ENCODE data around the gene INSIG1.

The INSIG1 gene

GRCh38 chr7:155344618-155345433 lies 47.1 kb downstream of the INSIG1 start:
- TF ChIP-seq, protein P1, sequence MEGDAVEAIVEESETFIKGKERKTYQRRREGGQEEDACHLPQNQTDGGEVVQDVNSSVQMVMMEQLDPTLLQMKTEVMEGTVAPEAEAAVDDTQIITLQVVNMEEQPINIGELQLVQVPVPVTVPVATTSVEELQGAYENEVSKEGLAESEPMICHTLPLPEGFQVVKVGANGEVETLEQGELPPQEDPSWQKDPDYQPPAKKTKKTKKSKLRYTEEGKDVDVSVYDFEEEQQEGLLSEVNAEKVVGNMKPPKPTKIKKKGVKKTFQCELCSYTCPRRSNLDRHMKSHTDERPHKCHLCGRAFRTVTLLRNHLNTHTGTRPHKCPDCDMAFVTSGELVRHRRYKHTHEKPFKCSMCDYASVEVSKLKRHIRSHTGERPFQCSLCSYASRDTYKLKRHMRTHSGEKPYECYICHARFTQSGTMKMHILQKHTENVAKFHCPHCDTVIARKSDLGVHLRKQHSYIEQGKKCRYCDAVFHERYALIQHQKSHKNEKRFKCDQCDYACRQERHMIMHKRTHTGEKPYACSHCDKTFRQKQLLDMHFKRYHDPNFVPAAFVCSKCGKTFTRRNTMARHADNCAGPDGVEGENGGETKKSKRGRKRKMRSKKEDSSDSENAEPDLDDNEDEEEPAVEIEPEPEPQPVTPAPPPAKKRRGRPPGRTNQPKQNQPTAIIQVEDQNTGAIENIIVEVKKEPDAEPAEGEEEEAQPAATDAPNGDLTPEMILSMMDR (IDR thresholded peaks at IDR 0.05; ENCODE audit: low read depth, low read length, missing control alignments), result peak; percentile 73
- DNase-seq (ENCODE audit: extremely low read depth, low read depth), result peak; percentile 37
- H3K4me3 ChIP-seq (replicated peaks; ENCODE audit: low read depth, low read length), result peak overlapping the region; percentile 25

DNA sequence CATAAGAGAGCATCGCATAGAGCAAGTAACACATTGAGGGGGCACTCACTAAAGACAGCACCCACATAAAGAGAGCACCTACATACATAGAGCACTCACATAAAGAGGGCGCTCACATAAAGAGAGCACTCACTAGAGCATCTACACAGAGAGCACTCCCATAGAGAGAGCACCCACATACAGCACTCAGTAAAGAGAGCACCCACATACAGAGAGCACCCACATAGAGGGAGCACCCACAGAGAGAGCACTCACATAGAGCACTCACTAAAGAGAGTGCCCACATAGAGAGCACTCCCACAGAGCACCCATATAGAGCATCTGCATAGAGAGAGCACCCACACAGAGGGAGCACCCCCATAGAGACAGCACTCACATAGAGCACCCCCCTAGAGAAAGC lies 47.8 kb downstream of the INSIG1 start:
- H3K4me3 ChIP-seq (replicated peaks; ENCODE audit: low read depth, low read length), result no peak overlapping the region
- DNase-seq (ENCODE audit: extremely low read depth, low read depth), result no peak
- TF ChIP-seq, protein P1 (IDR thresholded peaks at IDR 0.05; ENCODE audit: low read depth, low read length, missing control alignments), result no peak

GRCh38 chr7:155346285-155346684 lies 48.6 kb downstream of the INSIG1 start:
- DNase-seq (ENCODE audit: extremely low read depth, low read depth), result no peak
- no peak overlapping the region for H3K4me3 ChIP-seq (replicated peaks; ENCODE audit: low read depth, low read length)

DNA sequence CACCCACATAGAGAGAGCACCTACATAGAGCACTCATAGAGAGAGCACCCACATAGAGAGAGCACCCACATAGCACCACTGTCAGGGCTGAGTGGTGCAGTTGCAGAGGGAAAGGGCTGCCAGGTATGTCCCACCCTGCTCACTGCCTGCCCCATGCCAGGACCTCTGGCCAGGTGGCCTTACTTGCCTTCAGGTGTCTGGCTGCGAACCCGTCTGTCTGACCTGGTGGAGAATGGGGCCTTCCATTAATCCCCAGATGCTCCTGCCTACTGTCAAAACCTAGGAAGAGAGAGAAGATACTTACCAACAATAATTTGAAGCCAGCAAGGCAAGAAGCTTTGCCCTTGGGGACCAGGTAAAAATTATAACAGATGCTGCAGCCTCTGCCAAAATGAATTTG lies 51.1 kb downstream of the INSIG1 start:
- no peak for DNase-seq (ENCODE audit: extremely low read depth, low read depth)
- H3K4me3 ChIP-seq (replicated peaks; ENCODE audit: low read depth, low read length), result no peak overlapping the region
- TF ChIP-seq, protein P1 (IDR thresholded peaks at IDR 0.05; ENCODE audit: low read depth, low read length, missing control alignments), result no peak

More at GRCh38 chr7:155346285-155346684, 48.6 kb downstream of the INSIG1 start:
- TF ChIP-seq, protein P1 (IDR thresholded peaks at IDR 0.05; ENCODE audit: low read depth, low read length, missing control alignments), result no peak

DNA sequence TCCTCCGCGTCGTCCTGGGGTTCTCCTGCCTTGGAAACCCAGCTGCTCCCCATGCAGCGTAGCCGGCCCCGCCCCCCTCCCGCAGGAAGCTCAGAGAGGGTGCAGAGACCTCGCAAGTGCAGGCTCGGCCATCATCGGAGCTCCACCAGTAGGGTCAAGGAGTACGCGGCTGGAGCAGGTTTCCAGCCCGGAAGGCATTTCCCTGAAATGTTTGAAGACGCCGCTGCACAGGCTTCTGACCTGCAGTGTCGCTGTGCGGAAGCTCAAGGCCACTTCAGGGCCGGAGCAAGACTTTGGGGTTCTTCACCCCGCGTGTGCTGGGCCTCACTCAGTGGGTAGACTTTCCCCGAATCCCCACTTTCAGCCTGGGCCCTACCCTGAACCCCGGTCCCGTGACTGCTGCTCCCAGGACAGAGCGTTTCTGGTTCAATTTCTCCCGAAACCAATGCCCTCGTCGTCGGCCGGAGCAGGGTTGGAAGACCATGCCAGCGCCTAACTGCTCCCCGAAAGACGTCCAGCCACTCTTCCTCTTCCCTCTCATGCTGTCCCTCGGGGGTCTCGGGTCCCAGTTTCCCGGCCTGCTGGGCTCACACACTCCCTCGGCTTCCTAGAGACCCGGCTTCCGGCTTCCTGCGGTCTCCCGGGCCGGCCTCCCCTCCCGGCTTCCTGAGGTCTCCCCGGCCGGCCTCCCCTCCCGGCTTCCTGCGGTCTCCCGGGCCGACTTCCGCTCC lies 52.1 kb downstream of the INSIG1 start:
- DNase-seq (ENCODE audit: extremely low read depth, low read depth), result no peak
- TF ChIP-seq, protein P1 (IDR thresholded peaks at IDR 0.05; ENCODE audit: low read depth, low read length, missing control alignments), result no peak
- H3K4me3 ChIP-seq (replicated peaks; ENCODE audit: low read depth, low read length), result no peak overlapping the region

DNA sequence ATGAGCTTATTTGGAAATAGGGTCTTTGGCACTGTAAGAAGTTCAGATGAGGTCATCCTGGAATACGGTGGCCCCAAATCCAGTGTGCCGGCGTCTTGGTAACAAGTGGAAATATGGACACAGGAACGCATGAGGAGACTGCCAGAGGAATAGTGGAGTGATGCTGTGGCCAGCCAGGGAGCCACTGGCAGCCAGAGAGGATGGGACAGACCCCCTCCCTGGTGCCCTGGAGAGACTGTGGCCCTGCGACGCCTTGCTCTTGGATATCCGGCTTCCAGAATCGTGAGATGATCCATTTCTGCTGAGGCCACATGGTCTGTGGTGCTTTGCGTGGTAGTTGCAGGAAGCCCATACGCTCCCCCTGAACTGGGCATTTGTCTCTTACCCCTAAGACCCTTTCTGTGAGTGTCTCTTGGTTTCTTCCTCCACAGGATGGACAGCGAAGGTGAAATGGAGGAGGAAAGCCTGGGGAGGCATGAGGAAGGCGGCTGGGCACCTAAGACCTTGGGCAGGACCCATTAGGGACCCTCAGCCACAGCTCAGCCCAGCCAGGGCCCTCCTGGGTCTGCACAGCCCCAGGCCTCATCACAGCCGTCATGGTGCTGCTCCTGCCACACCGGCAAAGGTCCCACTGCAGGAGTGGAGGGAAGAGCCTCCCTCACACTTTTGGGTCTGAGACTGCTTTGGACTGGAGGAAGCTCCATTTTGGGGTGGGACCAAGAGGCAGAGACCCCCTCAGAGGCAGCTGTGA lies 53.6 kb downstream of the INSIG1 start:
- TF ChIP-seq, protein P1 (IDR thresholded peaks at IDR 0.05; ENCODE audit: low read depth, low read length, missing control alignments), result no peak
- no peak overlapping the region for H3K4me3 ChIP-seq (replicated peaks; ENCODE audit: low read depth, low read length)
- DNase-seq (ENCODE audit: extremely low read depth, low read depth), result no peak
